WI38 (cell line): ENCODE measurements around the gene NPR2.

Experiments used
- H3K4me3 ChIP-seq: 2 replicates; pipeline ENCODE4 v1.5.1; 2011; ENCODE audit warnings: low read depth, mild to moderate bottlenecking, control low read depth, low read length
- TF ChIP-seq, protein P1 (sequence below): IDR thresholded peaks from 2 replicates; pipeline ENCODE4 v1.5.1; 2012; ENCODE audit warnings: low read depth, mild to moderate bottlenecking, control low read depth, low read length

Gene NPR2

GRCh38 chr9:35790385-35791296, 750 bp upstream of the NPR2 start:
- H3K4me3 ChIP-seq, result no peak overlapping the region
- TF ChIP-seq, protein P1, sequence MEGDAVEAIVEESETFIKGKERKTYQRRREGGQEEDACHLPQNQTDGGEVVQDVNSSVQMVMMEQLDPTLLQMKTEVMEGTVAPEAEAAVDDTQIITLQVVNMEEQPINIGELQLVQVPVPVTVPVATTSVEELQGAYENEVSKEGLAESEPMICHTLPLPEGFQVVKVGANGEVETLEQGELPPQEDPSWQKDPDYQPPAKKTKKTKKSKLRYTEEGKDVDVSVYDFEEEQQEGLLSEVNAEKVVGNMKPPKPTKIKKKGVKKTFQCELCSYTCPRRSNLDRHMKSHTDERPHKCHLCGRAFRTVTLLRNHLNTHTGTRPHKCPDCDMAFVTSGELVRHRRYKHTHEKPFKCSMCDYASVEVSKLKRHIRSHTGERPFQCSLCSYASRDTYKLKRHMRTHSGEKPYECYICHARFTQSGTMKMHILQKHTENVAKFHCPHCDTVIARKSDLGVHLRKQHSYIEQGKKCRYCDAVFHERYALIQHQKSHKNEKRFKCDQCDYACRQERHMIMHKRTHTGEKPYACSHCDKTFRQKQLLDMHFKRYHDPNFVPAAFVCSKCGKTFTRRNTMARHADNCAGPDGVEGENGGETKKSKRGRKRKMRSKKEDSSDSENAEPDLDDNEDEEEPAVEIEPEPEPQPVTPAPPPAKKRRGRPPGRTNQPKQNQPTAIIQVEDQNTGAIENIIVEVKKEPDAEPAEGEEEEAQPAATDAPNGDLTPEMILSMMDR, result peak; percentile 79

- TF ChIP-seq, protein P1, result no peak
- H3K4me3 ChIP-seq, result peak overlapping the region; percentile 58
Measured at GRCh38 chr9:35792024-35792813, 828 bp downstream of the NPR2 start.

DNA sequence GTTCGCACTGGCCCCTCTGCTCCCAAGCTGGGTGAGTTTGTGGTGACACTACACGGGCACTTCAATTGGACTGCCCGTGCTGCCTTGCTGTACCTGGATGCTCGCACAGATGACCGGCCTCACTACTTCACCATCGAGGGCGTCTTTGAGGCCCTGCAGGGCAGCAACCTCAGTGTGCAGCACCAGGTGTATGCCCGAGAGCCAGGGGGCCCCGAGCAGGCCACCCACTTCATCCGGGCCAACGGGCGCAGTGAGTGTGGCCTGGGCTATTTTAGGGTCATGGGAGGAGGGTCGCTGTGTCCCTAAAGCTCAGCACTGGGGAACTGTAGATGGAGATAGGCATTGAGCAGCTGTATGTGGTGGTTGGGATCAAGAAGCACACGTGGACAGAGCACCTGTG, 1.4 kb downstream of the NPR2 start:
- TF ChIP-seq, protein P1, result no peak
- peak overlapping the region; percentile 29 for H3K4me3 ChIP-seq

DNA sequence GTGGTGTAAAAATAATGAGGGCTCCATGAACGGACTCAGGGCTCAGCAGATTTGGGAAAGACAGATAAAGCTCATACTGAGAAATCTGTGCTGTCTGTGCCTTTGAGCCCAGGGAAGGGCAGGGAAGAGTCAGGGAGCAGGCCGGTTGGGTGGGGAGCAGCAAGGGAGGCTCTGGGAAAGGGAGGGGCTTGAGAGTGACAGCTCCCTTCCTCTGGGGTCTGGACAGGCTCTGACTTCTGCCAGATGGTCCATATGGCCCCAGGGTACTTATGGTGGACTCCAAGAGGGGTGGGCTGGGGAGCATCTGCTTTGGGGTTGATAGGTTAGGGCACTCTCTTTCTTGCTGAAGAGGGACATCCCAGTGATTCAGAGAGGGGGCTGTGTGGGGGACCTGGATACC, 2.1 kb downstream of the NPR2 start:
- H3K4me3 ChIP-seq, result peak overlapping the region; percentile 29
- TF ChIP-seq, protein P1, result no peak

DNA sequence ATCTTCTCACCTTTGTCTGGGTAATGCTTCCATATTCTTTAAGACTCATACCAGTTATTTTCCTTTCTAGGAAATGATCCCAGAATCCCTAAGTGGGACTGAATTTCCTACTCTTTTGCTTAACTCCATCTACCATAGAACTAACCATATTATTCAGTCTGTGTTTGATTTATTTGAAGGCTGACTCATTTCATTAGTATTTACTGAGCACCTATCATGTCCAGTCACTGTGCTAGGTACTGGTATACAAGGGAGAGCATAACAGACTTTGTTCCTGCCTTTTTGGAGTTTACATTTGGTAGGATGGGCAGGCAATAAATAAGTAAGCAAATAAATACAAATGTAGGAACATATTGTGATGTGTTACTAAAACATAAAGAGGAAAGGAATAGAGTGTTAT, 4.3 kb downstream of the NPR2 start:
- TF ChIP-seq, protein P1, result no peak
- H3K4me3 ChIP-seq, result no peak overlapping the region

GRCh38 chr9:35797311-35798109, 6.1 kb downstream of the NPR2 start:
- no peak overlapping the region for H3K4me3 ChIP-seq
- TF ChIP-seq, protein P1, result no peak
